Retina (tissue), 1 donor: ENCODE data around the gene HEBP2.
"Not testable (repeated sequence)": the region's sequence is repeated elsewhere in the genome, so short reads cannot be mapped to it uniquely, and the experiment has no call there.

Experiments
- DNase-seq: peaks from one replicate; pipeline ENCODE4 v3.0.0-alpha.2; 2016

The HEBP2 gene

GRCh38 chr6:138424004-138424904 is 20.2 kb downstream of the HEBP2 start:
- DNase-seq: no peak

- not testable (repeated sequence) for DNase-seq
Measured at GRCh38 chr6:138425256-138425655, 21.2 kb downstream of the HEBP2 start.

- no peak for DNase-seq
Measured at GRCh38 chr6:138426500-138427123, 22.6 kb downstream of the HEBP2 start.

- no peak for DNase-seq
Measured at GRCh38 chr6:138427701-138428100, 23.7 kb downstream of the HEBP2 start.

GRCh38 chr6:138428944-138429598 is 25.0 kb downstream of the HEBP2 start:
- DNase-seq: peak; percentile 67

- DNase-seq: no peak
Measured at GRCh38 chr6:138429761-138430160, 25.7 kb downstream of the HEBP2 start.

GRCh38 chr6:138430361-138431145 is 26.5 kb downstream of the HEBP2 start:
- no peak for DNase-seq

GRCh38 chr6:138431256-138432062 is 27.4 kb downstream of the HEBP2 start:
- no peak for DNase-seq

GRCh38 chr6:138432063-138432356 is 28.0 kb downstream of the HEBP2 start:
- DNase-seq: no peak

GRCh38 chr6:138434096-138434495 is 30.1 kb downstream of the HEBP2 start:
- DNase-seq: no peak

- no peak for DNase-seq
Measured at GRCh38 chr6:138434925-138435324, 30.9 kb downstream of the HEBP2 start.

- DNase-seq: no peak
Measured at GRCh38 chr6:138439546-138439945, 35.5 kb downstream of the HEBP2 start.

GRCh38 chr6:138440296-138440695 is 36.3 kb downstream of the HEBP2 start:
- no peak for DNase-seq

GRCh38 chr6:138440758-138441357 is 36.8 kb downstream of the HEBP2 start:
- no peak for DNase-seq

- no peak for DNase-seq
Measured at GRCh38 chr6:138441965-138442364, 37.9 kb downstream of the HEBP2 start.

GRCh38 chr6:138442663-138443062 is 38.6 kb downstream of the HEBP2 start:
- no peak for DNase-seq

GRCh38 chr6:138443979-138444378 is 40.0 kb downstream of the HEBP2 start:
- DNase-seq: no peak

GRCh38 chr6:138446821-138447220 is 42.8 kb downstream of the HEBP2 start:
- DNase-seq: no peak

- DNase-seq: peak; percentile 86
Measured at GRCh38 chr6:138450445-138450844, 46.4 kb downstream of the HEBP2 start.

GRCh38 chr6:138451043-138451442 is 47.0 kb downstream of the HEBP2 start:
- DNase-seq: no peak

- DNase-seq: no peak
Measured at GRCh38 chr6:138454981-138455706, 51.1 kb downstream of the HEBP2 start.
